Right lobe of liver (tissue), 6 donors: ENCODE results near the gene DIP2A. TPM values are rescaled to one million over a fixed set of nuclear protein-coding genes. Genes with fewer than 3 reads are reported as not detected.

ENCODE experiments used
- ATAC-seq, 4 donors: fragments of 200-7000 bp; cut with Tn5 transposase; one replicate each; pipeline ENCODE4 v1.9.1; 2020; ENCODE audit warnings: mild to moderate bottlenecking in 4 of 4, moderate library complexity in 4 of 4
- DNase-seq, 3 donors: peaks; one replicate each; pipeline ENCODE4 v3.0.0-alpha.2; 2020
- H3K27ac ChIP-seq, 3 donors: fragments of 200-600 bp; one replicate each; pipeline ENCODE4 v1.8.0; 2022
- H3K27me3 ChIP-seq, 2 donors: fragments of 200-600 bp; one replicate each; pipeline ENCODE4 v1.8.0; 2022
- H3K36me3 ChIP-seq, 4 donors: fragments of 200-600 bp; sonication (generic) in 1 of 4; one replicate each; pipeline versions ENCODE4 v1.5.1 to v1.8.0; 2017 to 2022; ENCODE audit warnings: control low read depth in 1 of 4
- H3K4me1 ChIP-seq, 4 donors: fragments of 200-600 bp; sonication (generic) in 1 of 4; one replicate each; pipeline versions ENCODE4 v1.5.1 to v1.8.0; 2017 to 2022; ENCODE audit warnings: control low read depth in 1 of 4
- H3K4me3 ChIP-seq, 3 donors: fragments of 200-600 bp; one replicate each; pipeline ENCODE4 v1.8.0; 2022
- H3K9me3 ChIP-seq, 4 donors: fragments of 200-600 bp; sonication (generic) in 1 of 4; one replicate each; pipeline versions ENCODE4 v1.5.1 to v1.8.0; 2017 to 2022; ENCODE audit warnings: control low read depth in 1 of 4
- CTCF ChIP-seq, 4 donors: fragments of 200-600 bp in 3 of 4; fragments of 450-650 bp in 1 of 4; IDR thresholded peaks; one replicate each; pipeline versions ENCODE4 v1.5.1 to v1.8.0; 2016 to 2022; ENCODE audit warnings: antibody characterized with exemption in 4 of 4, mild to moderate bottlenecking in 2 of 4
- POLR2A ChIP-seq: fragments of 450-650 bp; IDR thresholded peaks from one replicate; pipeline ENCODE4 v1.6.1; 2017; ENCODE audit warnings: antibody characterized with exemption, mild to moderate bottlenecking
- WGBS: methylation state at CpG from one replicate; pipeline ENCODE4 v1.1.6; 2018; ENCODE audit warnings: low coverage, low lambda C conversion rate; ENCODE audit not compliant: insufficient coverage; ENCODE audit errors: missing lambda C conversion rate; 5-methylcytosine and 5-hydroxymethylcytosine counted together
- intact Hi-C, 2 donors: fragments of 100-400 bp; cut with DNase I; formaldehyde crosslinking; loops; one replicate each; pipeline versions ENCODE4 v1.11.2 to v1.14.1; 2022
- total RNA-seq, 6 experiments: library from RNA; depleted of rRNA in 2 of 6; stranded (reverse); fragments of >200 nt in 2 of 6; fragmentation: NEBNext Ultra II Directional in 3 of 6; extraction: Animal tissue kit (Norgen Biotek cat#: 25700) in 3 of 6; gene quantifications; one replicate each; pipeline versions ENCODE4 v1.1.0 to v1.2.4, GENCODE V29; 2016 to 2023
- donor health status: DM: no; HTN: yes; CAD: no.
- donor health status: DM: no; HTN: no; CAD: no.
- donor health status: DM: no; HTN: no; CAD: no.
- donor health status: DM: no; HTN: yes; CAD: no.
- donor health status: DM: no; HTN: yes; CAD: no.

Gene DIP2A
- total RNA-seq, 6 experiments from 2014 or later: 12.3 to 14.4 (median 13.1) TPM

- ATAC-seq (no peak), DNase-seq (no peak)
- no peak overlapping the region for H3K4me3 ChIP-seq
- intact Hi-C loops: no loop called here
- no peaks in the 10 kb centered on the region for H3K9me3 ChIP-seq
- H3K36me3 ChIP-seq: peaks cover 0 to 43% (median 9%) of the 10 kb centered on the region in 4 donors
- WGBS: 73% methylated on average over 5 of the region's 13 CpGs
- no peak overlapping the region for H3K27ac ChIP-seq
- no peaks in the 10 kb centered on the region for H3K27me3 ChIP-seq
- H3K4me1 ChIP-seq: no peaks in the 10 kb centered on the region
- TF ChIP-seq POLR2A (no peak), CTCF (IDR thresholded peaks at IDR 0.05) (no peak)
These were observed 21.6 kb upstream of the DIP2A start for GRCh38 chr21:46437096-46437498.

- intact Hi-C loops: no loop called here
- no peak for TF ChIP-seq POLR2A
- no peak for TF ChIP-seq CTCF (IDR thresholded peaks at IDR 0.05)
- DNase-seq (no peak), ATAC-seq (no peak)
- Histone ChIP-seq H3K36me3 (peaks cover 0 to 39% (median 9%) of the 10 kb centered on the region in 4 donors), H3K27ac (no peak overlapping the region), H3K4me3 (no peak overlapping the region), H3K9me3 (no peaks in the 10 kb centered on the region), H3K27me3 (no peaks in the 10 kb centered on the region), H3K4me1 (no peaks in the 10 kb centered on the region)
- 80% methylated on average over 5 of the region's 13 CpGs for WGBS
These were observed 21.2 kb upstream of the DIP2A start for GRCh38 chr21:46437511-46437910.

DNA sequence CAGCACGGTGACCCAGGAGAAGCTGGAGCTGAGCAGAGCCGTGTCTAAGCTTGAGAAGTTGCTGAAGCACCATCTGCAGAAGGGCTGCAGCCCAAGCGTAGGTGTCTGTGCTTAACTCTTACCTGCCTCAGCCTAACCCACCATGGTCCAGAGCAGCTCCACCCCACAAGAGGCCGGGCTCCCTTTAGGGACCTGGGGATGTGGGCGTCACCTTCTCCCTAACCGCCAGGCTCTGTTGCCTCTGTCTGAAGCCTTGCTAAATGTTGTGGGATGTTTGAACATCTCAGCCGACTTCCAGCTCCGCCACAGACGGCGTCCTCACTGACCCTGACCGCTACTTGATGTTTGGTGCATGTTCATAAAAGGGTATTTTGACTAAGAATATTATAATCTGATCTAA, 20.4 kb upstream of the DIP2A start:
- WGBS: 100% methylated on average over 6 of the region's 11 CpGs
- H3K27me3 ChIP-seq: no peaks in the 10 kb centered on the region
- ATAC-seq: no peak
- DNase-seq: no peak
- intact Hi-C loops: no loop called here
- H3K36me3 ChIP-seq: peaks cover 0 to 40% (median 9%) of the 10 kb centered on the region in 4 donors
- H3K27ac ChIP-seq: no peak overlapping the region
- H3K4me1 ChIP-seq: no peaks in the 10 kb centered on the region
- no peaks in the 10 kb centered on the region for H3K9me3 ChIP-seq
- no peak overlapping the region for H3K4me3 ChIP-seq
- no peak for TF ChIP-seq POLR2A
- no peak for TF ChIP-seq CTCF (IDR thresholded peaks at IDR 0.05)

- no peak overlapping the region for H3K4me3 ChIP-seq
- no peaks in the 10 kb centered on the region for H3K4me1 ChIP-seq
- ATAC-seq (no peak), DNase-seq (no peak)
- TF ChIP-seq CTCF (IDR thresholded peaks at IDR 0.05): no peak
- H3K27ac ChIP-seq: no peak overlapping the region
- 85% methylated on average over 5 of the region's 18 CpGs for WGBS
- no peaks in the 10 kb centered on the region for H3K9me3 ChIP-seq
- H3K27me3 ChIP-seq: no peaks in the 10 kb centered on the region
- intact Hi-C loops: no loop called here
- peaks cover 0 to 40% (median 9%) of the 10 kb centered on the region in 4 donors for H3K36me3 ChIP-seq
These were observed 18.8 kb upstream of the DIP2A start for GRCh38 chr21:46439906-46440305.

DNA sequence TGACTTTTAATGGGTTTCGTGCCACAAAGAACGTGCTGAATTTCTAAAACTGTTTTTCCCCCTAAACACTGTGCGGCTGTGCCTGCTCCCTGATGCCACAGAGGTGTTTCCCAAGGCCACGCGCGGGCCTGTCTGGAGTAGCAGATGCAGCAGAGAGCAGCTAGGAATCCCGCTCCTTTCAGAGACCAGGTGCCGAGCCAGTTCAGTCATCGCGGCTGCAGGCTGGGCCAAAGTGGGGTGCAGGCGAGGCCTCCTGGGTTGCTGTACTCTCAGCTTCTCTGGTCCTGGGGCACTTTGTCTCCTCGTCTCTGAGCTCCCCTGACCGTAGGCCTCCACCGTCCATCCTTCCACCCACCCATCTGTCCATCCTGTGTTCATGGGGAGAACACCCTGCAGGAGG, 17.4 kb upstream of the DIP2A start:
- Histone ChIP-seq H3K9me3 (no peaks in the 10 kb centered on the region), H3K27ac (no peak overlapping the region), H3K4me1 (no peaks in the 10 kb centered on the region), H3K27me3 (no peaks in the 10 kb centered on the region), H3K36me3 (peaks cover 0 to 50% (median 9%) of the 10 kb centered on the region in 4 donors), H3K4me3 (no peak overlapping the region)
- WGBS: 96% methylated on average over 3 of the region's 14 CpGs
- ATAC-seq (no peak), DNase-seq (no peak)
- TF ChIP-seq CTCF (IDR thresholded peaks at IDR 0.05) (no peak), POLR2A (no peak)
- intact Hi-C loops: no loop called here
